DMS79 treated with DMSO at 0.1 percent for 48 hours (cell line): Measurements from ENCODE around the gene SSUH2.
"Not testable (repeated sequence)": the region's sequence is repeated elsewhere in the genome, so short reads cannot be mapped to it uniquely, and the experiment has no call there.

Source experiments
- DNase-seq: peaks from one replicate; lab custom pipeline; 2025; lab: John Stamatoyannopoulos, UW

Gene SSUH2

GRCh38 chr3:8659242-8659641 lies 14.6 kb upstream of the SSUH2 start:
- no peak for DNase-seq

- DNase-seq = peak; percentile 88
Observed at GRCh38 chr3:8658306-8659212, 14.0 kb upstream of the SSUH2 start.

- DNase-seq = no peak
Observed at GRCh38 chr3:8657804-8658305, 13.3 kb upstream of the SSUH2 start.

- DNase-seq = no peak
Observed at GRCh38 chr3:8656240-8656639, 11.6 kb upstream of the SSUH2 start.

- no peak for DNase-seq
Observed at GRCh38 chr3:8655387-8655835, 10.8 kb upstream of the SSUH2 start.

GRCh38 chr3:8654572-8655329 lies 10.2 kb upstream of the SSUH2 start:
- not testable (repeated sequence) for DNase-seq

- DNase-seq = no peak
Observed at GRCh38 chr3:8653800-8654408, 9.3 kb upstream of the SSUH2 start.

GRCh38 chr3:8652324-8652987 lies 7.9 kb upstream of the SSUH2 start:
- no peak for DNase-seq

GRCh38 chr3:8651418-8652323 lies 7.1 kb upstream of the SSUH2 start:
- no peak for DNase-seq

- DNase-seq = no peak
Observed at GRCh38 chr3:8650583-8651416, 6.2 kb upstream of the SSUH2 start.

GRCh38 chr3:8649757-8650156 lies 5.2 kb upstream of the SSUH2 start:
- no peak for DNase-seq

GRCh38 chr3:8648909-8649741 lies 4.5 kb upstream of the SSUH2 start:
- DNase-seq = no peak

- DNase-seq = no peak
Observed at GRCh38 chr3:8647137-8647985, 2.8 kb upstream of the SSUH2 start.

GRCh38 chr3:8646313-8646938 lies 1.8 kb upstream of the SSUH2 start:
- no peak for DNase-seq

- DNase-seq = no peak
Observed at GRCh38 chr3:8645712-8646111, 1.1 kb upstream of the SSUH2 start.

- no peak for DNase-seq
Observed at GRCh38 chr3:8643693-8644365, 769 bp downstream of the SSUH2 start.

GRCh38 chr3:8642001-8642400 lies 2.6 kb downstream of the SSUH2 start:
- DNase-seq = no peak
